Measurements from ENCODE around the gene ATG7.
"Not testable (repeated sequence)": the region's sequence is repeated elsewhere in the genome, so short reads cannot be mapped to it uniquely, and the experiment has no call there.

Gene ATG7

DNA sequence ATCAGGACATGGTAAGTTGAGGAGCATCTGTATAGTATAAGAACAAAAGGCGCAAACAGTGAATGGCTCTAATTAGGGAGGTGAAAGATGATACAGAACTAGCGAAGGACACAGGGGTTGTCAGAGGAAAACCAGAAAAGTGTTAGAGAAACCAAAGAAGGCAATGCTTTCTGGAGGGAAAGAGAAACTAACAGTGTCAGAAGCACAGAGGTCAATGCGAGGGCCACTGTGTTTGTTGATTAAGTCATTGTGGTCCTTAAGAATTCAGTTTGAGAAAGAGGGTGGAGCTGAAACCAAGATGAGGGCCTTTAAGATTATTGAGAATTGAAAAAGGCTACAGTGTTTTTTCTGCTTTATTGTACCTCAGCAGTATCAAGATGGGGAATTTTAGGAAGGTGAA is 28.8 kb downstream of the ATG7 start:
- DNase-seq (ENCODE audit: low read depth), result no peak

DNA sequence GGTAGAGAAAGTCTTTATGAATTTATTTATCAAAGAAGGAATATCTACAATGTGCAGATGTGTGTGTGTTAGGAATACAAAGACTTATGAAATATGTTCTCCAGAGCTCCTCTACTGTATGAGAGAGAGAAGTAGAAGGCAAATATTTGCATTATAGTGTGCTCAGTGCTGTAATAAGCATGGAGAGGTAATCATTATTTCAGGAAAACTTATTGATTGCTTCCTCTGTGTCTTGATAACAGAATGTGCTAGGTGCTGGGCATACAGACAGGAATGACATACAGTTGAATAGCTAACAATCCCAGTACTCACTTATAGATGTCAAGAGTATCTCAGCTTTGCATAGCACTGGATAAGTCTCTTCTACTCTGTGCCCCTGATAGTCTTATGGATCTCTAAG is 30.2 kb downstream of the ATG7 start:
- no peak for DNase-seq (ENCODE audit: low read depth)

DNA sequence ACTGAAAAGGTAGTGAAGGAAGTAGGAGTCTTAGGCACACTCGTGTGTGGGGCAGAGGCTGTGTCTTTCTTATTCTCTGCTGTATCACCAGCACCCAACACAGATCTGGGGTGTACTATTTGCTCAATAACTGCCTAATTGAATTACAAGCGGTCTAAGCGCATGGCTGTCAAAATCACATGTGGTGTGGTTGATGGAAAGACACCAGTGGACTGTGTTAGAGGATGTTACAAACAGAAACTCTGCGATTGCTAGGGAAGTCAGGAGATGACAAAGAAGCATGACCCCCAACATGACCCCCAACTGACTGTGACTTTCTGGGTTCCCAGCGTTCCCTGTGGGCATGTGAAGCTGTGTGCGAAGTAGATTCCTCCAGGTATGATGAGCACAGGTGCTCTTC is 32.0 kb downstream of the ATG7 start:
- no peak for DNase-seq (ENCODE audit: low read depth)

GRCh38 chr3:11305509-11305908 is 33.3 kb downstream of the ATG7 start:
- no peak for DNase-seq (ENCODE audit: low read depth)

GRCh38 chr3:11306817-11307589 is 34.8 kb downstream of the ATG7 start:
- no peak for DNase-seq (ENCODE audit: low read depth)

DNA sequence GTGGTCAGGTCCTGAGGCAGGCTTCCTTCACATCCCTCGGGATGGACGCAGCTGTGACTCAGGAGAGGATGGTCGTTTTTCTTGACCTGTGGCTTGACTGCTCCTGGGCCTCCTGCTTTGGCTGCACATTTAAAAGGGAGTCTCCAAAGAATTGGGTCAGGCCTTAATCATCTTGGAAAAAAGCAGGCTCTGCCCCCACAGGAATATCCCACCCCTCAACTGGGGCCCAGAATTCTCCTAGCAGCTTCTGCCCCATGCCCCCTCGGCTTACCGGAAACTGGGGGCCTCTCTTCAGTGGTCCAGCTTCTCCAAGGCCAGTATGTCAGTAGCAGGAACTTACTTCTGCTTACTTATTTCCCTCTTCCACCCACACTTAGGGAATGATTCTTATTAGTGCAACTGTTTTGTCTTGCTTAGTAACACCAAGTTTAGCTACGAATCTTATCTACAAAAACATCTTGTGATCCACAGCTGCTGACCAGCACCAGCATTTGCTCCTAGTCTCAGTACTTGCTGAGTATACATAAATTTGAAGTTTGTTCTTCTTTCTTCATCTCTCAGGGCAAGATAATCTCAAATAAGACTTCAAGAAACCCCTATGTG is 35.7 kb downstream of the ATG7 start:
- DNase-seq (ENCODE audit: low read depth), result no peak

DNA sequence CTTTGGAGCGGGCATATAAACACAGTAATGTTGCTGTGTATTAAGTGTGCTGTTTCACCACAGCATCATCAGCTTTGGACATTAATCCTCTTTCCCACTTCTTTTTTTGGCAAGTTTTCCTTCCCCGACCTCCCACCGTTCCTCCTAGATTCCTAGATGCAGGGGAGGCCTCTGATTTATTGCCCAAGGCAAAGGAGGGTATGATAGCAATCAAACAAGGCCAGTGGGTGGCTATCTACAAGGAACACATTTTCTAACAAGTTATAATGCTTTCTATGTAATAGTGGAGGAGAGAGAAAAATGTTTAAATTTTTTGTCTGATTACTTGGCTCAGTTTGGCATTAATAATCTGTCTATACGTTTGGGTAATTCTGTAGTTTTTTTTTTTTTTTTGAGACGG is 38.1 kb downstream of the ATG7 start:
- no peak for DNase-seq (ENCODE audit: low read depth)

DNA sequence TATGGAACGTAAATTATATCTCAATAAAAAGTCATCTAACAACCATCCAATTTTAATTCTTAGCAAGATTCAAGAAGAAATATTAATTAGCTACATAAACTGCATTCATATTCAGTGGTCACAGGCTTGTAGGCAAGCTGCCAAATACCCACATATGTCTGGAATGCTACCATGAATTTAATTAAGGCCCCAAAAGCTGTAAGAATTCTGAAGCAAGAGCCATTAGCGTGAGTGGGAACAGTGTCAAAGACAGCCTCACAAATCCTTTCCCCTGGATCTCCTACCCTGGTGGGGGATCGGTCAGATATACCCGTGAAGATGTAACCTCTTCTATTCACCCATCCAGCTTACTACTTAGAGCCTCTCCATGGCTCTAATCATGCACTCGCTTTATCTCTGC is 40.0 kb downstream of the ATG7 start:
- DNase-seq (ENCODE audit: low read depth), result no peak

DNA sequence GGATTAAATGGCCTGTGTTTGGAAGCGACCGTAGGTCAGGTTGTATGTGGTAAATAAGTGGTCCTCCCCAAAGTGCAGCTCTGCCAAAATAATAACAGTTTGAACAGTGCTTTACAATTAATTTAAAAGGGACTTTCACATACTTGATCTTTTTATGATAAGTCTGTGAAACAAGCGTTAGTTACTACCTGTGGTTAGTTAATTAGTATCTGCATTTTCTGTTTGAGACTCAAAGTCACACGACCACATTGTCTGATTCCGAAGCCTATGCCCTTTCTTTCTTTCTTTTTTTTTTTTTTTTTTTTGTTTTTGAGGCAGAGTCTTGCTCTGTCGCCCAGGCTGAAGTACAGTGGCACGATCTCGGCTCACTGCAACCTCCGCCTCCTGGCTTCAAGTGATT is 45.1 kb downstream of the ATG7 start:
- no peak for DNase-seq (ENCODE audit: low read depth)

DNA sequence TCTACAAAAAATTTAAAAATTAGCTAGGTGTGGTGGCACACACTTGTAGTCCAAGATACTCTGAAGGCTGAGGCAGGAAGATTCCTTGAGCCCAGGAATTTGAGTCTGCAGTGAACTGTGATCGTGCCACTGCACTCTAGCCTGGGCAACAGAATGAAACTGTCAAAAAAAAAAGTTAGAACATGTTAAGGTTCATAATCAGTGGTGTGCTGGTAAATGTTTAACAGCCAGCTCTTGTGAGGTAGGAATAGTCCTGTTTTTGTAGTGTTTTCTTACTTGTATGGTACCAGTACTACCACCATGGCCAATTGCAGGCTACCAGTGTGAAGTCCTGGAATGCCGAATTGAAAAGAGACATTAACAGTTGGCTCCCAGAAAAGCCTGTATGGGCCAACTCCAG is 50.7 kb downstream of the ATG7 start:
- no peak for DNase-seq (ENCODE audit: low read depth)

DNA sequence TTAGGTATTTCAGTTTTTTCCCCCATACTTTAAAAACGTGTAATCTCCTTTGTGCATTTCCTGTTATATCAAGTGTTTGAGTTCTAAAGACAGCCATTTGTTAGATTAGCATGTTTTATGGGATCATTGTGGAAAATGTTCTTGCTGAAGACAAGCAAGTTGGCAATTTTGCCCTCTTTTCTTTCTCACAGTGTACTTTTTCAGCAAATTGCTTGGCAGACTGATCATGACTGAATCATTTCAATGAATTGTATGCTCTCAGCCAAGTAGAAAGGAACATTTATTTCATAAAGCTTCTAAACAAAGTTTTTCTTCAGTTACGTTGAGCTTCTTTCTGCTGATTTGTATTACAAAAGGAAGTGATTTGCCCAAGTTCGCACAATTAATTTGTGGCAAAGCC is 51.6 kb downstream of the ATG7 start:
- no peak for DNase-seq (ENCODE audit: low read depth)

GRCh38 chr3:11327619-11328018 is 55.4 kb downstream of the ATG7 start:
- no peak for DNase-seq (ENCODE audit: low read depth)

DNA sequence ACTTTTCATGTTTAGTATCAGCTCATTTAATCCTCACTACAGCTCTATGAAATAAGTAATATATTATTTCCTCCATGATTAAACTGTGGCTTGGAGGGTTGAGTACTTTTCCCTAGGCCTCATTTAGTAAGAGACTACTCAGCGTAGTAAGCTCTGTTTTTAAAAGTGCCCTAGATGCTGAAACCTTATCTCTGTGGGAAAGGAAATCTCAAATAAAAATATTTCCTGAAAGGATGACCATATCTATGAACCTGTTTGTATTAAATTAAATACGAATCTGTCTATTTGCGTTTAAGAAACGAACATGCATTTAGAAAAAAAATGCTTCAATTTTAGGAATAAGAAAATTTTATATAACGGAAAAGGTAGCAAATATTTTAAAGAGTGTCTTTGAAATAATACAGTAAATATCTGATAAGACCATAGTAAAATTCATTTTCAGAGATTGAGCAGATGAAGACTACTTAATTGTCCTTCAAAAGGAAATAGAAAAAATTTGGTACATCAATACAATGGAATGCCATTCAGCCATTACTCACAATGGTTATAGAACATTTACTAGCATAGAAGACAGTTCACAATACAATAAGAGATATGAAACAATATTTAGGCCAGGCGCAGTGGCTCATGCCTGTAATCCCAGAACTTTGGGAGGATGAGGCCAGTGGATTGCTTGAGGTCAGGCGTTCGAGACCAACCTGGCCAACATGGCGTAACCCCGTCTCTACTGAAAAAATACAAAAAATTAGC is 56.2 kb downstream of the ATG7 start:
- no peak for DNase-seq (ENCODE audit: low read depth)

DNA sequence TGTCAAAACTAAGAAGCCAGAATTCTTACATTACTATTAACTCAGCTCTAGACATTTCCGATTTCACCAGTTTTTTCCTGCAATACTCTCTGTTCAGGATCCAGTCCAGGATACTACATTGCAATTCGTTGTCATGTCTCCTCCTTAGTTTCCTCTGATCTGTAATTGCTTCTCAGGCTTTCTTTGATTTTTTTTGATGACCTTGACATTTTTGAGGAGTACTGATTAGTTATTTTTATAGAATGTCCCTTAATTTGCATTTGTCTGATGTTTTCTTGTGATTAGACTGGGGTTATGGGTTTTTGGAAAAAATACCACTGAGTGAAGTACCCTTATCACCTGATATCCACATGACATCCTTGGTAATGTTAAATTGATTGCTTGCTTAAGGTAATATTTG is 57.6 kb downstream of the ATG7 start:
- no peak for DNase-seq (ENCODE audit: low read depth)

GRCh38 chr3:11331101-11331500 is 58.9 kb downstream of the ATG7 start:
- no peak for DNase-seq (ENCODE audit: low read depth)

DNA sequence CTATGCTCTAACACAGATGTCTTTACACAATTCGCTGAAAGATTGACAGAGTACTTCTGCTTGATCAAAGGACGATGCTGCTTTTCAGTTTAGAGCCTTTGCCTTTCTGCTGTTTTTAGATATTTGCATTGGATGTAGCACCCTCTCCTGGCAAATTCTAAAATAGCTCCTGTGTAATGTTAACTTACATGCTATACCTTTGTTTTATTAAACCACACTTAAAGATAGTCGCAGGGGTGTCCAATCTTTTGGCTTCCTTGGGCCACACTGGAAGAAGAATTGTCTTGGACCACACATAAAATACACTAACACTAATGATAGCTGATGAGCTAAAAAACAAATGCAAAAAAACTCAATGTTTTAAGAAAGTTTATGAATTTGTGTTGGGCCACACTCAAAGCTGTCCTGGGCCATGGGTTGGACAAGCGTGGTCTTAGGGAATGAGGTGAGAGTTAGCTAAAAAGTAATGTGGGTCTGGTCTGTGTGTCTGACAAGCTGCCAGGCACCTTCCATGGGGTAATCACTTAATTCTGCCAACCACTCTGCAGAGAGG is 62.9 kb downstream of the ATG7 start:
- DNase-seq (ENCODE audit: low read depth), result no peak

- no peak for DNase-seq (ENCODE audit: low read depth)
Observed at GRCh38 chr3:11339541-11339940, 67.3 kb downstream of the ATG7 start.

DNA sequence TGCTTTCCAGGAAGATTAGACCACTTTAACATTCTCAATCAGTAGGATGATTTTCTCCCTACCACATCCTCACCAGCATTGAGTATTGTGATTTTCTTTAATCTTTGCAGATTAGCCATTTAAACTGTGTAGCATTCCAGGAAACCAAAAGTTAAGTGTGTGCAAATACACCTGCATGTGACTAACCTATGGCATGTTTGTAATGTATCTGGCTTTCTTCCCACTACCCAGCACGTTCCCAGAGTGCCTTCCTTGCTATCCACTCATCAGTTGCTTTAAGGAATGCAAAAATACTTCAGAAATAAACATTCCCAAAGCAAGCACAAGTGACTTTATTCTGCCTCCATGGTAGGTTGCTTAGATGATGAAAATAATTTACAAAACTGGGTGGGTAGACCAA is 74.2 kb downstream of the ATG7 start:
- DNase-seq (ENCODE audit: low read depth), result no peak

- DNase-seq (ENCODE audit: low read depth), result not testable (repeated sequence)
Observed at GRCh38 chr3:11348877-11349276, 76.7 kb downstream of the ATG7 start.

- DNase-seq (ENCODE audit: low read depth), result no peak
Observed at GRCh38 chr3:11349446-11349845, 77.2 kb downstream of the ATG7 start.

- no peak for DNase-seq (ENCODE audit: low read depth)
Observed at GRCh38 chr3:11350374-11350773, 78.2 kb downstream of the ATG7 start.

GRCh38 chr3:11351451-11351850 is 79.3 kb downstream of the ATG7 start:
- no peak for DNase-seq (ENCODE audit: low read depth)

DNA sequence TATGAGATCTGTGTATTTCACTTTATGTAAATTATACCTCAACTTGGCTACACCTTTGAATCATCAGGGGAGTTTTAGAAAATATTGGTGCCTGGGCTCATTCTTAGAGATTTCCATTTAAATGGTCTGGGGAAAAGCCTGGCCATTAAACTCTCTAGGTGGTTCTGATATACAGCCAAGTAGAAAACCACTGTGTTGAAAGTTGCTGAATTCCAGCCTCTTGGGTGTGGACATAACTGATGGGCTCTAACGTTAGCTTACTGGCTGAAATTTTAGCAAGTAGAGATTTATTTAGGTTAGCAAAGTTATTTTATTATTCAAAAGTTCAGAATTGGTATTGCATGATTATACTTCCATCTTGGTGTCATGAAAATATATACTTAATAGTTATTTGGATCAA is 84.1 kb downstream of the ATG7 start:
- DNase-seq (ENCODE audit: low read depth), result no peak

Measured in stimulated activated CD8-positive, alpha-beta memory T cell treated with anti-CD3 and anti-CD28 coated beads, Interleukin-12 subunit alpha, Interleukin-12 subunit beta, amount 100 ng/mL, for 1 hour (primary cell).